GM08714 (cell line): ENCODE data around the gene ZNF566.

ENCODE experiments used
- H3K4me3 ChIP-seq: fragments of 200-500 bp; sonication (Bioruptor generic); 2 replicates; pipeline ENCODE4 v1.5.1; 2014; ENCODE audit warnings: mild to moderate bottlenecking, low read length, inconsistent platforms
- ZNF274 ChIP-seq: IDR thresholded peaks from 2 replicates; pipeline ENCODE4 v1.6.1; 2012; ENCODE audit warnings: mild to moderate bottlenecking, low read depth, low read length

Gene ZNF566

DNA sequence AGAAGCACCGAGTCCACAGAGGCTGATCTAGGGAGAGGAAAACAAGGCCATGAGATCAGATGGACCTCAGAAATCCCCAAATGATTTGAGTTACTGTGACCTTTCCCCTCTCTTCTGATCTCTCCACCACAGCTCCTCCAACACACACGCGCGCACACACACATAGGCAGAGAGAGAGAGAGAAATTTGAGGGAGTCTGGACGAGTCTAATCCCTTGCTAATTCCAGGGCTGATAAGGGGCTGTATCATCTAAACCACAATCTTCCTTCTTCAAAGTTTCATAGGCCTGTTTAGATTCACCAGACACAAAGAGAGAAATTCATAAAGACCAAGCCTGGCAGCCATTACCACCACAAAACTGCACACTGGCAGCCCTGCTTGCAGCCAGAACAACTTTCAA lies 79.5 kb downstream of the ZNF566 start:
- no peak overlapping the region for H3K4me3 ChIP-seq
- no peak for TF ChIP-seq ZNF274

DNA sequence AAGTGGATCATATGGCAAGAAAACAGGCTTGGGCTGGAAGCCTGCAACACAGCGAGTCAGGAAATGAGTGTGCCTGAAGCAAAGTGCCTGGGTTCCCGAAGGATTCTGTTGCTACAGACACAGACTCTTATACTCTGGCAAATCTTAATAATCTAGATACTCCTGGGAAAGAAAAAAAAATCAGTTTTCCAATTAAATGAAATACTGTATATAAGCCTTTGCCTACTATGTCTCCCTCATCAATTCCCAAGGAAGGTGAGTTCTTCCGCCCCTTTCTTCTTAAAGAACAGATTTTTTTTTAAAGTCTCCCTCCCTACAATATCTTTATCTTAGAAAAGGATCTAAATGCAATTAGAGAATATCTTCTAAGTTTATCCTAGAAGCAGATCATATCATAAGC lies 81.3 kb downstream of the ZNF566 start:
- H3K4me3 ChIP-seq = no peak overlapping the region
- TF ChIP-seq ZNF274 = no peak

DNA sequence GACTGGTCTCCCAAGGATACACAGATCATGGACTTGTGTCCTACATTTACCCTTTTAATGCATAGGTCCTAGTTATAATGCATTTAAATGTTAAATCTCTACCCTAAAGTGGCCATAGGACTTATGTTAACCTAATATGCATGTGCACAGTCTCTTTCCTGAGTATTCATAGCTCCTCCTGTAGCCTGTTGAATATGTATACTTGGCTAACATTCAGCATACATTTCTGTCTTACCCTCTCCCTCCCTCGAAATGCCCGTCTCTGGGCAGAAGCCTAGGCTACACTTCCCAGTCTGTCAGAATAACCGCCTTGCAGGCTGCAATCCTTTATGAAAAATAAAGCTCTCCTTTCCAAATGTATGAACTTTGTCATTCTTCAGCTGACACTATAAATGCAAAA lies 84.9 kb downstream of the ZNF566 start:
- H3K4me3 ChIP-seq = no peak overlapping the region
- no peak for TF ChIP-seq ZNF274

DNA sequence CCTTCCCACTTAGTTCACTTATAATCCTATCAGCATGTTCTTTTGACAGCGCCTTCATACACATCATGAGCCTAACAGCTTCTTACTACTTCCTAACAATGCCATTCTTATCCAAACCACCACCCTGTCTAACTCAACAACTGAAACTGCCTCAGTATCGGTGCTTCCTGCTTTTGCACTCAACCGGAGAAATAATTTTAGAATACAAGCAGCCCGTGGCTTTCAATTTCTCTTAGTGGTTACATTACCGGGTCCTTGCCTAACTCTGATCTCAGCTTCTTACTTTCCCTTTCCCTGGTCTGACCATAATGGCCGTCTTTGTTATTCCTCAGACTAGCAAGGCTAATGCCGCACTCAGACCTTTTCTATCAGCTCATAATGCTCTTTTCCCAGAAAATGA lies 87.9 kb downstream of the ZNF566 start:
- no peak for TF ChIP-seq ZNF274
- H3K4me3 ChIP-seq = no peak overlapping the region

DNA sequence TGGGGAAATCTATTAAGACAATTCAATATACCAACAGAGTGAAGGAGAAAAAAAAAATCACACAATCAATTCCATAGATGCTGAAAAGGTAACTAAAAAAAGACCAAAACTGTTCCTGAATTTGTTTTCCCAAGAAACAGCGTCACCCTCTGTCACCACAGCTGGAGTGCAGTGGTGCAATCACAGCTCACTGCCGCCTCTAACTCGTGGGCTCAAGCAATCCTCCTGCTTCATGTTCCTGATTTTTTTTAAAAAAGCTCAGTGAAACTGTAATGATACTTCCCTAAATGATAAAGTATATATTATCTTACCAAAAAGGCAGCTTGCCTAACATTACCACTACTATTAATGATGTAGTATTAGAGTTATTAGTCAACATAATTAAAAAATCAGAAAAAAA lies 90.8 kb downstream of the ZNF566 start:
- no peak for TF ChIP-seq ZNF274
- H3K4me3 ChIP-seq = no peak overlapping the region
